Prostate gland (tissue), 2 donors: Measurements from ENCODE around the gene EHMT1.

ENCODE experiments used
- CTCF ChIP-seq, 4 experiments: fragments of 200-600 bp in 2 of 4; fragments of 450-650 bp in 2 of 4; sonication (generic) in 2 of 4; IDR thresholded peaks; 1 replicate in 3 of 4; 2 replicates in 1 of 4; pipeline ENCODE4 v1.5.1; 2016 to 2019; ENCODE audit warnings: antibody characterized with exemption in 4 of 4, mild to moderate bottlenecking in 2 of 4, moderate library complexity in 2 of 4
- POLR2A ChIP-seq: fragments of 450-650 bp; IDR thresholded peaks from one replicate; pipeline ENCODE4 v1.6.1; 2016; ENCODE audit warnings: antibody characterized with exemption, mild to moderate bottlenecking

- TF ChIP-seq POLR2A = no peak
- TF ChIP-seq CTCF (IDR thresholded peaks at IDR 0.05) = no peak
Observed at GRCh38 chr9:137696136-137696925, 77.5 kb downstream of the EHMT1 start.
